Prostate gland (tissue), 2 donors: Measurements from ENCODE around the gene BCR. TPM values are rescaled to one million over a fixed set of nuclear protein-coding genes. Genes with fewer than 3 reads are reported as not detected.

Experiments used
- DNase-seq: peaks from one replicate; pipeline ENCODE4 v3.0.0-alpha.2; 2019; ENCODE audit warnings: low spot score
- H3K27ac ChIP-seq, 2 donors: fragments of 200-600 bp; sonication (generic); 2 replicates each; pipeline ENCODE4 v1.5.1; 2017 to 2019
- H3K27me3 ChIP-seq: fragments of 200-600 bp; sonication (generic); replicated peaks from 2 replicates; pipeline ENCODE4 v1.5.1; 2019; ENCODE audit not compliant: insufficient read depth
- H3K36me3 ChIP-seq, 2 donors: fragments of 200-600 bp; sonication (generic); 1 replicate in 1 of 2; 2 replicates in 1 of 2; pipeline versions ENCODE4 v1.5.1 to v1.8.1; 2017 to 2019
- H3K4me1 ChIP-seq: fragments of 200-600 bp; sonication (generic); replicated peaks from 2 replicates; pipeline ENCODE4 v1.5.1; 2019
- H3K4me3 ChIP-seq, 2 donors: fragments of 200-600 bp; sonication (generic); 2 replicates each; pipeline ENCODE4 v1.5.1; 2017 to 2019
- H3K9me3 ChIP-seq: fragments of 200-600 bp; sonication (generic); 2 replicates; pipeline ENCODE4 v1.5.1; 2017
- POLR2A ChIP-seq: fragments of 450-650 bp; IDR thresholded peaks from one replicate; pipeline ENCODE4 v1.6.1; 2016; ENCODE audit warnings: antibody characterized with exemption, mild to moderate bottlenecking
- POLR2AphosphoS5 ChIP-seq: sonication (generic); formaldehyde crosslinking; IDR thresholded peaks from one replicate; pipeline ENCODE4 v1.6.1; 2017; ENCODE audit warnings: antibody characterized with exemption
- WGBS: methylation state at CpG from one replicate; pipeline ENCODE4 v1.1.5; 2018; 5-methylcytosine and 5-hydroxymethylcytosine counted together
- intact Hi-C: fragments of 100-400 bp; cut with DNase I; formaldehyde crosslinking; loops from one replicate; pipeline ENCODE4 v1.14.2; 2022
- total RNA-seq, 2 donors: library from RNA; depleted of rRNA; stranded (reverse); fragments of >200 nt; gene quantifications; one replicate each; pipeline ENCODE4 v1.1.0, GENCODE V29; 2016
- TF ChIP-seq, protein P1 (sequence below), 4 experiments: fragments of 200-600 bp in 2 of 4; fragments of 450-650 bp in 2 of 4; sonication (generic) in 2 of 4; IDR thresholded peaks; 1 replicate in 3 of 4; 2 replicates in 1 of 4; pipeline ENCODE4 v1.5.1; 2016 to 2019; ENCODE audit warnings: antibody characterized with exemption in 4 of 4, mild to moderate bottlenecking in 2 of 4, moderate library complexity in 2 of 4

Gene BCR
- total RNA-seq, 2 donors from 2014 or later: 32.7 to 88.8 TPM

GRCh38 chr22:23207729-23208393, 27.6 kb downstream of the BCR start:
- DNase-seq: no peak
- WGBS: 78% methylated on average over 11 of the region's 11 CpGs
- no peaks in the 10 kb centered on the region for H3K9me3 ChIP-seq
- H3K27ac ChIP-seq: no peak overlapping the region
- intact Hi-C loops: no loop called here
- H3K27me3 ChIP-seq: no peaks in the 10 kb centered on the region
- no peak overlapping the region for H3K4me3 ChIP-seq
- TF ChIP-seq POLR2A (no peak), POLR2AphosphoS5 (no peak)
- TF ChIP-seq, protein P1, sequence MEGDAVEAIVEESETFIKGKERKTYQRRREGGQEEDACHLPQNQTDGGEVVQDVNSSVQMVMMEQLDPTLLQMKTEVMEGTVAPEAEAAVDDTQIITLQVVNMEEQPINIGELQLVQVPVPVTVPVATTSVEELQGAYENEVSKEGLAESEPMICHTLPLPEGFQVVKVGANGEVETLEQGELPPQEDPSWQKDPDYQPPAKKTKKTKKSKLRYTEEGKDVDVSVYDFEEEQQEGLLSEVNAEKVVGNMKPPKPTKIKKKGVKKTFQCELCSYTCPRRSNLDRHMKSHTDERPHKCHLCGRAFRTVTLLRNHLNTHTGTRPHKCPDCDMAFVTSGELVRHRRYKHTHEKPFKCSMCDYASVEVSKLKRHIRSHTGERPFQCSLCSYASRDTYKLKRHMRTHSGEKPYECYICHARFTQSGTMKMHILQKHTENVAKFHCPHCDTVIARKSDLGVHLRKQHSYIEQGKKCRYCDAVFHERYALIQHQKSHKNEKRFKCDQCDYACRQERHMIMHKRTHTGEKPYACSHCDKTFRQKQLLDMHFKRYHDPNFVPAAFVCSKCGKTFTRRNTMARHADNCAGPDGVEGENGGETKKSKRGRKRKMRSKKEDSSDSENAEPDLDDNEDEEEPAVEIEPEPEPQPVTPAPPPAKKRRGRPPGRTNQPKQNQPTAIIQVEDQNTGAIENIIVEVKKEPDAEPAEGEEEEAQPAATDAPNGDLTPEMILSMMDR (IDR thresholded peaks at IDR 0.05): no peak
- H3K36me3 ChIP-seq: no peaks in the 10 kb centered on the region
- H3K4me1 ChIP-seq: peaks cover 3% of the 10 kb centered on the region

GRCh38 chr22:23210428-23211170, 30.3 kb downstream of the BCR start:
- TF ChIP-seq POLR2AphosphoS5: no peak
- TF ChIP-seq, protein P1 (IDR thresholded peaks at IDR 0.05): no peak
- TF ChIP-seq POLR2A: no peak
- intact Hi-C loops: no loop called here
- Histone ChIP-seq H3K4me3 (no peak overlapping the region), H3K4me1 (no peaks in the 10 kb centered on the region), H3K27me3 (no peaks in the 10 kb centered on the region), H3K27ac (no peak overlapping the region), H3K9me3 (no peaks in the 10 kb centered on the region), H3K36me3 (no peaks in the 10 kb centered on the region)
- WGBS: 81% methylated on average over 6 of the region's 6 CpGs
- no peak for DNase-seq

DNA sequence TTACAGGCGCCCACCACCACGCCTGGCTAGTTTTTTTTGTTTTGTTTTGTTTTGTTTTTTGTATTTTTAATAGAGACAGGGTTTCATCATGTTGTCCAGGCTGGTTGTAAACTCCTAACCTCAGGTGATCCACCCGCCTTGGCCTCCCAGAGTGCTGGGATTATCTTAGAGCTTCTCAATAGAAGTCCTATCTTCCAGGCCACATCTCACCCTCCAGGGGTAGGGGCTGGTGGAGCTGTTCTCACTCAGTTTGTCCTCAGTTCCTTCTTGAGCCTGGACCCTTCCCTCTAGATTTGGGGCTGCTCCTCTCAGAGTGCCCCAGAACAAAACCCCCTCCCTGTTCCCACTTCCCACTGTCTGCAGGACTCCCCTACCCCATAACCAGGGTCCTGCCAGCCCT, 31.3 kb downstream of the BCR start:
- intact Hi-C loops: no loop called here
- no peaks in the 10 kb centered on the region for H3K36me3 ChIP-seq
- TF ChIP-seq, protein P1 (IDR thresholded peaks at IDR 0.05): no peak
- TF ChIP-seq POLR2A (no peak), POLR2AphosphoS5 (no peak)
- WGBS: 100% methylated on average over 3 of the region's 3 CpGs
- H3K27ac ChIP-seq: no peak overlapping the region
- no peak for DNase-seq
- no peaks in the 10 kb centered on the region for H3K9me3 ChIP-seq
- H3K27me3 ChIP-seq: no peaks in the 10 kb centered on the region
- H3K4me1 ChIP-seq: no peaks in the 10 kb centered on the region
- H3K4me3 ChIP-seq: no peak overlapping the region

- H3K27ac ChIP-seq: no peak overlapping the region
- H3K36me3 ChIP-seq: no peaks in the 10 kb centered on the region
- H3K9me3 ChIP-seq: no peaks in the 10 kb centered on the region
- TF ChIP-seq POLR2AphosphoS5 (peak; percentile 11), POLR2A (no peak)
- TF ChIP-seq, protein P1 (IDR thresholded peaks at IDR 0.05): no peak
- no peaks in the 10 kb centered on the region for H3K4me1 ChIP-seq
- 78% methylated on average over 10 of the region's 10 CpGs for WGBS
- no peak for DNase-seq
- intact Hi-C loops: no loop called here
- H3K27me3 ChIP-seq: no peaks in the 10 kb centered on the region
- H3K4me3 ChIP-seq: no peak overlapping the region
Observed at GRCh38 chr22:23212061-23213021, 32.0 kb downstream of the BCR start.
